Upper lobe of left lung (tissue), 6 donors: ENCODE data around the gene MAPK13. TPM values are rescaled to one million over a fixed set of nuclear protein-coding genes. Genes with fewer than 3 reads are reported as not detected.

Experiments used
- ATAC-seq, 2 donors: fragments of 200-7000 bp; cut with Tn5 transposase; one replicate each; pipeline ENCODE4 v1.9.1; 2022; ENCODE audit warnings: mild to moderate bottlenecking in 2 of 2, moderate library complexity in 2 of 2; ENCODE audit not compliant: low FRiP score in 2 of 2
- DNase-seq, 2 donors: peaks; one replicate each; pipeline ENCODE4 v3.0.0-alpha.2; 2019 to 2020
- H3K27ac ChIP-seq, 4 donors: fragments of 200-600 bp; sonication (generic); one replicate each; pipeline ENCODE4 v1.5.1; 2016 to 2019
- H3K27me3 ChIP-seq, 4 donors: fragments of 200-600 bp; sonication (generic); one replicate each; pipeline ENCODE4 v1.5.1; 2017 to 2019
- H3K36me3 ChIP-seq, 4 donors: fragments of 200-600 bp; sonication (generic); one replicate each; pipeline ENCODE4 v1.5.1; 2016 to 2019
- H3K4me1 ChIP-seq, 4 donors: fragments of 200-600 bp; sonication (generic); one replicate each; pipeline ENCODE4 v1.5.1; 2018 to 2019
- H3K4me3 ChIP-seq, 4 donors: fragments of 200-600 bp; sonication (generic); one replicate each; pipeline ENCODE4 v1.5.1; 2017 to 2019; ENCODE audit warnings: mild to moderate bottlenecking in 2 of 4, moderate library complexity in 1 of 4
- H3K9me3 ChIP-seq, 4 donors: fragments of 200-600 bp; sonication (generic); one replicate each; pipeline ENCODE4 v1.5.1; 2018 to 2019
- CTCF ChIP-seq, 6 experiments: fragments of 450-650 bp in 4 of 6; fragments of 200-600 bp in 2 of 6; sonication (generic) in 2 of 6; IDR thresholded peaks; one replicate each; pipeline ENCODE4 v1.5.1; 2016 to 2019; ENCODE audit warnings: antibody characterized with exemption in 6 of 6
- POLR2A ChIP-seq, 4 donors: fragments of 450-650 bp; IDR thresholded peaks; one replicate each; pipeline ENCODE4 v1.5.1; 2016 to 2017; ENCODE audit warnings: antibody characterized with exemption in 4 of 4, mild to moderate bottlenecking in 2 of 4
- POLR2AphosphoS5 ChIP-seq, 2 donors: sonication (generic); formaldehyde crosslinking; IDR thresholded peaks; one replicate each; pipeline ENCODE4 v1.5.1; 2017; ENCODE audit warnings: antibody characterized with exemption in 2 of 2
- WGBS, 2 donors: methylation state at CpG; one replicate each; pipeline ENCODE4 v1.1.5; 2017 to 2018; 5-methylcytosine and 5-hydroxymethylcytosine counted together
- total RNA-seq, 6 donors: library from RNA; depleted of rRNA in 4 of 6; stranded (reverse); fragments of >200 nt in 4 of 6; gene quantifications; one replicate each; pipeline versions ENCODE4 v1.1.0 to v1.2.1, GENCODE V29; 2016 to 2021
- donor health status: DM: no; HTN: no; CAD: no; lungs with moderate emphysema.
- donor health status: DM: no; HTN: yes; CAD: no; lungs with severe emphysema.

Gene MAPK13
- total RNA-seq, 6 donors from 2014 or later, result 56.7 to 90.1 (median 80.1) TPM

DNA sequence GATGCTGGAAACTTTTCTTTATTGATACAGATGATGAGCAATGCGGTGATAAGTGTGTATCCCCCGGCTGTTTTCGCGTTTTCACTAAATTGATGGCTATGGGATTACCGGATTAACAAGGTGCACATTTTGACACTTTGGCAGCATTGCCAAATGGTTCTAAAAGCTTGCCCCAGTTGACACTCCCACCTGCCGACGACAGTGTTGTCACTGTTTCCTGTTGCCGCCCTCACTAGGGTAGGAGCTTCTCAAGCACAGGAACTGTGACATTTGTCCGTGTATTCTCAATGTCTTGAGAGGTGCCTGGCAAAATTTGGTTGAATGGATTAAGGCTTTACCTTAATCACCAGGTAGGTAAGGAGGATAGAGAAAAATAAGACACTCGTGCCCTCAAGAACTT lies 9.8 kb upstream of the MAPK13 start:
- H3K27ac ChIP-seq, result peak overlapping the region; percentile 76 to 88 (median 86)
- ATAC-seq (no peak), DNase-seq (peak in 1 of 2 donors; percentile 72)
- no peak overlapping the region for H3K4me3 ChIP-seq
- TF ChIP-seq POLR2A (IDR thresholded peaks at IDR 0.05), result peak in 1 of 4 donors; percentile 18
- TF ChIP-seq POLR2AphosphoS5 (IDR thresholded peaks at IDR 0.05), result peak; percentile 23 to 36
- no peak for TF ChIP-seq CTCF (IDR thresholded peaks at IDR 0.05)
- peaks cover 39 to 56% (median 42%) of the 10 kb centered on the region in 4 donors for H3K4me1 ChIP-seq
- 34% methylated on average over 10 of the region's 10 CpGs for WGBS, 2 donors
- H3K36me3 ChIP-seq, result peaks cover 0 to 17% (median 0%) of the 10 kb centered on the region in 4 donors
- no peaks in the 10 kb centered on the region for H3K9me3 ChIP-seq
- no peaks in the 10 kb centered on the region for H3K27me3 ChIP-seq

DNA sequence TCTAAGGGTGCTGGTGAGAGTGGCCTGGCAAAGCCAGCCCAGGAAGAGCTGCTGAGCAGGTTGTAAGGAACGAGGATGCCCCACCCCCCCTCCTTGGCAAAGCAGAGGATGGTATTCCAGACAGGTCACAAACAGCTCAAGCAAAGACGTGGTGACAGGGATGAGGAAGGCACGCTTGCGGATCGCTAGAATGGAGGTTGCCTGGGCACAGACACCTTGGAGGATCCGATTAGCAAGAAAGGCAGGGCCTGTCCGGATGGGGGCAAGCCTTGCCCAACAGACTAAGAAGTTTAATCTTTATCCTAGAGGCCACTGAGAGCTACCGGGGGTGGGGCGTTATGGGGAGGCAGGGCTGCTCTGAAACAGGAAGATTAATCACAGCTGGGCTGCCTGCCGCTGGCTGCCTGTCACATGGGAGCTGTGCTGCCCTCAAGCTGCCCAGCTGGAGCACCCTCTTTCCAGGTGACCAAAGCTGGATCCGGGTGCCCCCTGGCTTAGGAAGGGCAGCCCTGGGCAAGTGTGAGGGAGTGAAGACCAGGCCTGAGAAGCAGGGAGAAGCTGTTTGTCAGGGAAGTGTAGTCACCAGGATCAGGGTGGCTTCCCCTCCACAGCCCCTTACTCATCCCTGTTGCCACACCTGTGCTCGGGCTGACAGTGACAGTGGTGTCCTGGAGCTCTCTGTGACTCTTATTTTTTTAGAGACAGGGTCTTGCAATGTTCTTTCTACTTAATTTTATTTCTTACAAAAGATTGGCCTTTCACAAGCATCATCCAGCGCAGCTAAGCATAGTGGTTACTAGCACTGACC lies 9.1 kb upstream of the MAPK13 start:
- peaks cover 0 to 17% (median 0%) of the 10 kb centered on the region in 4 donors for H3K36me3 ChIP-seq
- peak in 2 of 4 donors; percentile 6 to 19 for TF ChIP-seq POLR2A (IDR thresholded peaks at IDR 0.05)
- no peak for TF ChIP-seq CTCF (IDR thresholded peaks at IDR 0.05)
- 29 to 32% methylated on average over 12 of the region's 13 CpGs for WGBS, 2 donors
- no peak overlapping the region for H3K4me3 ChIP-seq
- no peaks in the 10 kb centered on the region for H3K9me3 ChIP-seq
- no peaks in the 10 kb centered on the region for H3K27me3 ChIP-seq
- peak in 1 of 2 donors; percentile 89 for DNase-seq
- peak overlapping the region; percentile 76 to 88 (median 86) for H3K27ac ChIP-seq
- peak; percentile 50 to 54 for ATAC-seq
- peaks cover 39 to 53% (median 42%) of the 10 kb centered on the region in 4 donors for H3K4me1 ChIP-seq

GRCh38 chr6:36121787-36122494 lies 8.4 kb upstream of the MAPK13 start:
- TF ChIP-seq CTCF (IDR thresholded peaks at IDR 0.05), result no peak
- TF ChIP-seq POLR2A (IDR thresholded peaks at IDR 0.05), result no peak
- TF ChIP-seq POLR2AphosphoS5 (IDR thresholded peaks at IDR 0.05), result no peak
- no peak for ATAC-seq
- WGBS, 2 donors, result 89 to 90% methylated on average over 3 to 4 of the region's 4 CpGs
- Histone ChIP-seq H3K9me3 (no peaks in the 10 kb centered on the region), H3K27ac (peak overlapping the region; percentile 76 to 88 (median 86)), H3K4me1 (peaks cover 45 to 58% (median 49%) of the 10 kb centered on the region in 4 donors), H3K27me3 (no peaks in the 10 kb centered on the region), H3K4me3 (no peak overlapping the region), H3K36me3 (peaks cover 0 to 10% (median 0%) of the 10 kb centered on the region in 4 donors)
- DNase-seq, result no peak

GRCh38 chr6:36122495-36123269 lies 7.6 kb upstream of the MAPK13 start:
- no peak for TF ChIP-seq POLR2A (IDR thresholded peaks at IDR 0.05)
- Histone ChIP-seq H3K9me3 (no peaks in the 10 kb centered on the region), H3K27ac (peak overlapping the region in 1 of 4 donors; percentile 74), H3K27me3 (no peaks in the 10 kb centered on the region), H3K4me3 (no peak overlapping the region), H3K36me3 (peaks cover 0 to 2% (median 0%) of the 10 kb centered on the region in 4 donors), H3K4me1 (peaks cover 52 to 66% (median 56%) of the 10 kb centered on the region in 4 donors)
- 84 to 86% methylated on average over 10 to 11 of the region's 11 CpGs for WGBS, 2 donors
- ATAC-seq (no peak), DNase-seq (no peak)
